GM19397 (cell line): ENCODE data around the gene CAMTA1.

Source experiments
- ATAC-seq: cut with Tn5 transposase; IDR thresholded peaks from one replicate; pipeline ENCODE4 v1.9.1; 2021; ENCODE audit warnings: mild to moderate bottlenecking, moderate library complexity; ENCODE audit not compliant: unreplicated experiment

The CAMTA1 gene

DNA sequence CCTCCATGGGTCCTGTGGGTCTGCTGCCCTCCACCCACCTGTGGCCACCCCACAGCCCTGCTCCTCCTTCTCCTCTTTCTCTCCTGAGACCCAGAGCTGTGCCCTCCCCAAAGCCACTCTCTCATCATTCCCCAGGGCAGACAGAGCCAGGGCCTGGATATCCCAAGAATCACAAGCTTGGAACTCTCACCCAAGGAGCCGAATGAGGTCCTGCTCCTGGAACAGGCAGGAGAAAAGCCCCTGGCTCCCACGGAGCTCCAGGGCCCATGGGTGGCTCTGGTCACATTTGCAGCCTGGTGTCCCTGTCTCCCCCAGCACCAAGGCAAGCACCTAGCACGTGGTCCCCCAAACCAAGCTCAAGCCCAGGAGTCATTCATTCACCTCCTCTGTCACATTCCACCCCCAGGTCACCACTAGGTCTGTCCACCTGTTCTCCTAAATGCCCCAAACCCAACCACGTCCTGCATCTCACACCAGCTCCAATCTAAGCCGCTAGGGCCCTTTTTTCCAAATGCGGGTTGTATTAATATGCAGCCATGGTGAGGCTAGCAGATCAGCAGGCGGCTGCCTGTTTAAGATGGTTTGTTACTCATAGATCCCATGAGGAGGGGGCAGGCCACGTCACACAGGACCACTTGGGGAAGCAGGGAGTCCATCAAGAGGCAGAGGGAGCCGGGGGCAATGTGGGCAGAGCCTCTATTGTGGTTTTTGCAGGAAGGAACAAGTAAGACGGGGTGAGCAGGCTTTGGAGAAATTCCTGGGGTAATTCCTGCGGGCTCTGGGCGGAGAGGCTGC, 770.3 kb downstream of the CAMTA1 start:
- ATAC-seq: no peak

- ATAC-seq: no peak
Measured at GRCh38 chr1:7557301-7557891, 772.1 kb downstream of the CAMTA1 start.

GRCh38 chr1:7558041-7558461, 772.8 kb downstream of the CAMTA1 start:
- no peak for ATAC-seq

DNA sequence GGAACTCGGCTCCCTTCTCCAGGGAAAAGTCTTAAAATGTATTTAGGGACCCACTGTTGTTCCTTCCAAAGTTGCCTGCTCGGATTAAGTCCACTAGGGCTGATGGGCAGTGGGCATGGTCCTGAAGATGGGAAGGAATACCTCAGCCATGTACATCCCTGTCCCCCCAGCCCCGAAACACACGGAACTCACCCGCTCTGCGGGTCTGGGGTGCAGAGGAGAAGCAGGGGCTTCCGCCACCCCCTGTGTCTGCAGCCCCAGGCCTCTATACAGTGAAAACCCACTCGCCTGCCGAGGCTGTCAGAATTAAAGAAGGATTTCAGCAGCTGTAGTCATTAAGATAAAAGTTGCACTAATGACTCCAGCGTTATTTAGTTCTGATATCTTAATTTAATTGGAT, 773.2 kb downstream of the CAMTA1 start:
- ATAC-seq: no peak

- no peak for ATAC-seq
Measured at GRCh38 chr1:7558921-7559869, 773.9 kb downstream of the CAMTA1 start.

DNA sequence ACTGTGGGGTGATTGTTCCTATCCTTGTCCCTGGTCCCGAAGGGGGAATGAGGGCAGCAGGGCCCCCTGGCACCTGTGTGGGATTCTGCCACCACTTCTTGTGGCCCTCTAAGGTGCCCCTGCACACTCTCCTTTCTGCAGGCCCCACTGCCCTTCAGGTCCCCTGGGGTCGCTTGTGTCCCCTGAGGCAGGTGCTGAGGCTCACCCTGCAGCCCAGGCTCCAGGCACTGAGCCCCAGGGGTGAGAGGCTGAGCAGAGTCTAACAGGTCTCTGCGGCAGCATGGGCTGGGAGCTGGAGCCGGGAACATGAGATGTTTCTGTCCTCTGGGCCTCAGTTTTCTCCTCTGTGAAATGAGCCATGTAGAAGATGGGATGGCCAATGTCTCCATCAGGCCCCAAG, 774.9 kb downstream of the CAMTA1 start:
- ATAC-seq: no peak

DNA sequence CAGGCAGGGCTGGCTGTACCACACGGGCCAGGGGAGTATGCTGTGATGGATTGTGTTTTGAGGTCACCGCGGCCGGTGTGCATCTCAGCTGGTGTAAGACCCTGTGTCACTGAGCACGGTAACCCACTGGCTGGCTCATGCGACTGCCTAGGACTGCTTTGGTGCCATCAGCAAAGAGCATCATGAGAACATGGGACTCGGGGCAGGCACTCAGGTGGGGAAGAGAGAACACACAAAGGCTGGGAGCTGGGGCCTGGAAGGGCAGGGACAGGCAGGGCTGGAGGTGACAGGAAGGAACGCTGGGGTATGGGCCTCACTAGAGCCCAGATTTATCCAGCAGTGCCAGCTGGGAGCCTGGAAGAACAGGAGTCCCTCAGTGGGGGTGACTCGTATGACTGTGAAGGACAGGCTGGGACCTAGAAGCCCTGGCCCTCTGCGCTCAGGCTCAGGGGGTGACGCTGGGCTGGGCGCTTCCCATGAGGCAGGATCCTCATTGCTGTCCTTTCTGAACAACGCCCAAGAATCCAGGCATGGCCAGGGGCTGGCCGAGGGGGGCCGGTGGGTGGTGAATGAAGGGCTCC, 775.4 kb downstream of the CAMTA1 start:
- ATAC-seq: no peak

GRCh38 chr1:7561331-7561921, 776.2 kb downstream of the CAMTA1 start:
- ATAC-seq: no peak

- ATAC-seq: no peak
Measured at GRCh38 chr1:7561936-7562728, 776.9 kb downstream of the CAMTA1 start.

- no peak for ATAC-seq
Measured at GRCh38 chr1:7562729-7563605, 777.7 kb downstream of the CAMTA1 start.

GRCh38 chr1:7564137-7564536, 778.9 kb downstream of the CAMTA1 start:
- ATAC-seq: no peak

DNA sequence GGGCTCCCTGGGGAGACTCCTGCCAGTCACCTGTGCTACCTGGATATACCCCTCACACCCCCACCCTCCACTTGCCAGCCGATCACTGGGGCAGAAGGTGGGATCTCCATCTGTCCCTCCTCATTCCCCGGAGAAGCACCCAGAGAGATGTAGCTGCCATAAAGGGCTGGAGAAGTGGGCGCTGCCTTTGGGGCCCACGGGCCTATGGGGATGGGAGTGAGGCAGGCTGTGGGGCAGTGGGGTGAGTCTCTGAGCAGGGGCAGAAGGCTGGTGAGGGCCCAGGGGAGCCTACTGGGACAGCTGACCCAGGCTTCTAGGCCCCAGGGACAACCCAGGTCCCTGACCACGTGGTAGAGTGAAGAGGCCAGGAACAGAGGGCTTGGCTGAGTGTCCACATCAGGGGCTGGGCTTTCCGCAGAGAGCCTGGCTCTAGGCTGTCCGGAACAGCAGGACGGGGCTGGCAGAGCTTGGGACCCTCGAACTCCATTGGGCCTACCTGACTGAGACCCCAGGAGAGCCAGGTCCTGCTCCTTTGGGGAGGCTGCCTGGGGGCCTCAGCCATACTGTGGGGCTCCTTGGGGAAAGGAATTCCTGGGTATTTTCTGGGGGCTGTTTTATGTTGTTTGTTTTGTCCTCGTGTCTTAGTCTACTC, 780.0 kb downstream of the CAMTA1 start:
- no peak for ATAC-seq

GRCh38 chr1:7566417-7567375, 781.4 kb downstream of the CAMTA1 start:
- no peak for ATAC-seq

DNA sequence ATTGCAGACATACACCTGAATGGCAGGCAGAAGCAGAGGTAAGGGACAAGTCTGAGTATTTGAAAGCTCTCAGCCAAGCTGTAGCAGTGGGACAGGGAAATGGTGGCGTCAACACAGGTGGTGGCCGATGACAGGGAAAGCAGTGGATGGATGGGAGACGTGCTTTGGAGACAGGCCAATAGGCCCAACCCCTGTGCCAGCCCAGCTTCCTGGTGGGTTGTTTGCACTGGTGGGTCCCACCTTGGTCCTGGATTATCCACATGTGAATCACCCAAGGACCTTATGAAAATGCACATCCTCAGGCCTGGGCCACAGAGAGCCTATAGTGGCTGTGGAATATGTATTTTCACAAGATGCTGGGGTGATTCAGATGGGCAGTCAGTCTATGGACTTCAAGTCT, 782.1 kb downstream of the CAMTA1 start:
- no peak for ATAC-seq

DNA sequence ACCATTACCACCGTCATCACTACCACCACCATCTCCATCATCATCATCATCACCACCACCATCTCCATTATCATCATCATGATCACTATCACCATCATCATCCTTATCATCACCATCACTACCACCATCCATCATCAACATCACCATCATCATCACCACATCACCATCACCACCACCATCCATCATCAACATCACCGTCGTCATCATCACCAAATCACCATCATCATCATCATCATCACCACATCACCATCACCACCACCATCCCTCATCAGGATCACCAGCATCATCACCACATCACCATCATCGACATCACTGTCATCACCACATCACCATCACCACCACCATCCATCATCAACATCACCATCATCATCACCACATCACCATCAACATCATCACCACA, 782.8 kb downstream of the CAMTA1 start:
- ATAC-seq: no peak

DNA sequence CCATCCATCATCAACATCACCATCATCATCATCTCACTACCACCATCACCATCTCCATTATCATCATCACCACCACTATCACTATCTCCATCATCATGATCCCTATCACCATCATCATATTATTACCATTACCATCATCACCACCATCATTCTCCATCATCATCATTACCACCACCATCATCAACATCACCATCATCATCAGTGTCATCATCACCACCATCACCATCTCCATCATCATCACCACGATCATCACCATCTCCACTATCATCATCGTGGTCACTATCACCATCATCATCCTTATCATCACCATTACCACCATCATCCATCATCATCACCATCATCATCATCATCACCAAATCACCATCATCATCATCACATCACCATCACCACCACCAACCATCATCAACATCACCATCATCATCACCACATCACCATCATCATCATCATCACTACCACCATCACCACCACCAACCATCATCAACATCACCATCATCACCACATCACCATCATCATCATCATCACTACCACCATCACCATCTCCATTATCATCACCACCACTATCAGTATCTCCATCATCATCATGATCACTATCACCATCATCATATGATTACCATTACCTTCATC, 783.8 kb downstream of the CAMTA1 start:
- ATAC-seq: no peak

DNA sequence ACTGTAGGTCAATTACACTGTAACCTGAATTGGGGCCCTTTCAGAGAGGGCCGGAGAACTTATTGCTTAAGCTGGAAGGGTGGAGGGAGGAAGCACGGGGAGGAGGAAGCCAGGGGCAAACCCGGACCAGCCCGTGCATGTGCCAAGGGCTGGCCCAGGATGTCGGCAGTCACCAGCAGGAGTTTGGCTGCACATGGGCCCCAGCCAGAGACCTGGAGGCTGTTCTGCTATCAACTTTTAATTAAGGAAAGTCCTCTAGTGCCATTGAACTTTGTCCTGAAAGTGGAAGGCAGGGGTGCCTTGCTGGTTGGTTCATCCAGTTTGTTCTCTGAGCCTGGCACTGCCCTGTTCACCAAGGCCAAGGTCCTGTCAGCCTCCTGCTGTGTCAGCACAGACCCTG, 785.1 kb downstream of the CAMTA1 start:
- ATAC-seq: no peak
